ENCODE results near the gene ASTN2. TPM values are rescaled to one million over a fixed set of nuclear protein-coding genes. Genes with fewer than 3 reads are reported as not detected.

ASTN2 gene
- total and polyA plus RNA-seq, 9 of the 15 experiments (the other 6 are each of a cell fraction or from before 2014, with no cell fraction given) = 0.56 to 3.5 (median 1.9) TPM

DNA sequence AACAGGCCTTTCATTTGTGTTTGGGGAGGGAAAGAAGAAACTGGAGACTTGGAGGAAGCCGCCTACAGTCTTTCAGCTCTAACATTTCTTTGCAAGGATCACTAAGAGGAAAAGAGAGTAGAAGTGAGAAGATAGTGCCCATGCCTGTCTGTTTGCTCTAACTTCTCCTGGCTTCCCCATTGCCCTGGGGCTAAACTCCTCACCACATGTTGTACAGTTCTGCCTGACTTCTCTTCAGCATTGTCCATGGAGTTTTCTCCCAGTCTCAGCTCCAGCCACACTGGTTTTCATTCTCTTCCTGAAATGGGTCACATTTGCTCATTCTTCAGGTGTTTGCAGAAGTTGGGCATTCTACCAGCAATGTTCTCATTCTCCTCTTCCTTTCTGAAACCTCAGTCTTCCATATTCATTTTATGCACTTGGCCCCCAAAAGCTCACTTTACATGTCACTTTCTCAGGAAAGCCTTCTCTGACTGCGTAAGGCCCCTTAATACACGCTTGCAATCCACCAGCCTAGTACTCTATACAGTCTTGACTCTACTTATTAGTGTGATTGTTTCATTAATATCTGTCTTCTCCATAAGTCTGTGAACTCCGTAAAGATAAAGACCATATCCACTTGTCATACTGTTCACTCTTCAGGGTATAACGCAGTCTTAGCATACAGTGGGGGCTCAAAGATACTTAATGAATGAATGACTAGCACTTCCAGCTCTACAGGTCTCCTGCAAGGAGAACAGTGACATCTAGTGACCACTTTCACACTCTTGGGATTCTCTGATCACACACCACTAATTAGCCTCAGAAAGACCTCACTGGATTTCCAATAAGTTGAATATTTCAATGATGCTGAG, 768.0 kb downstream of the ASTN2 start (continued):
- TF ChIP-seq, protein P1, sequence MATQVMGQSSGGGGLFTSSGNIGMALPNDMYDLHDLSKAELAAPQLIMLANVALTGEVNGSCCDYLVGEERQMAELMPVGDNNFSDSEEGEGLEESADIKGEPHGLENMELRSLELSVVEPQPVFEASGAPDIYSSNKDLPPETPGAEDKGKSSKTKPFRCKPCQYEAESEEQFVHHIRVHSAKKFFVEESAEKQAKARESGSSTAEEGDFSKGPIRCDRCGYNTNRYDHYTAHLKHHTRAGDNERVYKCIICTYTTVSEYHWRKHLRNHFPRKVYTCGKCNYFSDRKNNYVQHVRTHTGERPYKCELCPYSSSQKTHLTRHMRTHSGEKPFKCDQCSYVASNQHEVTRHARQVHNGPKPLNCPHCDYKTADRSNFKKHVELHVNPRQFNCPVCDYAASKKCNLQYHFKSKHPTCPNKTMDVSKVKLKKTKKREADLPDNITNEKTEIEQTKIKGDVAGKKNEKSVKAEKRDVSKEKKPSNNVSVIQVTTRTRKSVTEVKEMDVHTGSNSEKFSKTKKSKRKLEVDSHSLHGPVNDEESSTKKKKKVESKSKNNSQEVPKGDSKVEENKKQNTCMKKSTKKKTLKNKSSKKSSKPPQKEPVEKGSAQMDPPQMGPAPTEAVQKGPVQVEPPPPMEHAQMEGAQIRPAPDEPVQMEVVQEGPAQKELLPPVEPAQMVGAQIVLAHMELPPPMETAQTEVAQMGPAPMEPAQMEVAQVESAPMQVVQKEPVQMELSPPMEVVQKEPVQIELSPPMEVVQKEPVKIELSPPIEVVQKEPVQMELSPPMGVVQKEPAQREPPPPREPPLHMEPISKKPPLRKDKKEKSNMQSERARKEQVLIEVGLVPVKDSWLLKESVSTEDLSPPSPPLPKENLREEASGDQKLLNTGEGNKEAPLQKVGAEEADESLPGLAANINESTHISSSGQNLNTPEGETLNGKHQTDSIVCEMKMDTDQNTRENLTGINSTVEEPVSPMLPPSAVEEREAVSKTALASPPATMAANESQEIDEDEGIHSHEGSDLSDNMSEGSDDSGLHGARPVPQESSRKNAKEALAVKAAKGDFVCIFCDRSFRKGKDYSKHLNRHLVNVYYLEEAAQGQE (IDR thresholded peaks at IDR 0.05; ENCODE audit: borderline replicate concordance) = peak; percentile 34; the same call in 1 of the 2 replicates
- TF ChIP-seq, protein P1 (CRISPR knock-in tag; IDR thresholded peaks at IDR 0.05; ENCODE audit: low read depth) = no peak
- TF ChIP-seq SMC3 (conservative IDR thresholded peaks at IDR 0.05; ENCODE audit: insufficient read depth, low read depth, low read length) (0 out of 2 replicates have a peak, but pooled peaks have one; percentile 19), ADNP (tag; IDR thresholded peaks at IDR 0.05) (no peak), ZNF24 (IDR thresholded peaks at IDR 0.05) (peak; percentile 75), NFE2 (IDR thresholded peaks at IDR 0.05; ENCODE audit: low read depth) (peak; percentile 18; the same call in 1 of the 2 replicates)
- TF ChIP-seq, protein P2, sequence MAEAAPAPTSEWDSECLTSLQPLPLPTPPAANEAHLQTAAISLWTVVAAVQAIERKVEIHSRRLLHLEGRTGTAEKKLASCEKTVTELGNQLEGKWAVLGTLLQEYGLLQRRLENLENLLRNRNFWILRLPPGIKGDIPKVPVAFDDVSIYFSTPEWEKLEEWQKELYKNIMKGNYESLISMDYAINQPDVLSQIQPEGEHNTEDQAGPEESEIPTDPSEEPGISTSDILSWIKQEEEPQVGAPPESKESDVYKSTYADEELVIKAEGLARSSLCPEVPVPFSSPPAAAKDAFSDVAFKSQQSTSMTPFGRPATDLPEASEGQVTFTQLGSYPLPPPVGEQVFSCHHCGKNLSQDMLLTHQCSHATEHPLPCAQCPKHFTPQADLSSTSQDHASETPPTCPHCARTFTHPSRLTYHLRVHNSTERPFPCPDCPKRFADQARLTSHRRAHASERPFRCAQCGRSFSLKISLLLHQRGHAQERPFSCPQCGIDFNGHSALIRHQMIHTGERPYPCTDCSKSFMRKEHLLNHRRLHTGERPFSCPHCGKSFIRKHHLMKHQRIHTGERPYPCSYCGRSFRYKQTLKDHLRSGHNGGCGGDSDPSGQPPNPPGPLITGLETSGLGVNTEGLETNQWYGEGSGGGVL (CRISPR knock-in tag; IDR thresholded peaks at IDR 0.05) = no peak
- TF ChIP-seq, protein P3, sequence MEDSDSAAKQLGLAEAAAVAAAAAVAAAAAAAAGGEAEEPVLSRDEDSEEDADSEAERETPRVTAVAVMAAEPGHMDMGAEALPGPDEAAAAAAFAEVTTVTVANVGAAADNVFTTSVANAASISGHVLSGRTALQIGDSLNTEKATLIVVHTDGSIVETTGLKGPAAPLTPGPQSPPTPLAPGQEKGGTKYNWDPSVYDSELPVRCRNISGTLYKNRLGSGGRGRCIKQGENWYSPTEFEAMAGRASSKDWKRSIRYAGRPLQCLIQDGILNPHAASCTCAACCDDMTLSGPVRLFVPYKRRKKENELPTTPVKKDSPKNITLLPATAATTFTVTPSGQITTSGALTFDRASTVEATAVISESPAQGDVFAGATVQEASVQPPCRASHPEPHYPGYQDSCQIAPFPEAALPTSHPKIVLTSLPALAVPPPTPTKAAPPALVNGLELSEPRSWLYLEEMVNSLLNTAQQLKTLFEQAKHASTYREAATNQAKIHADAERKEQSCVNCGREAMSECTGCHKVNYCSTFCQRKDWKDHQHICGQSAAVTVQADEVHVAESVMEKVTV (CRISPR knock-in tag; IDR thresholded peaks at IDR 0.05) = peak; percentile 55

Measured in K562 (cell line).